ENCODE measurements around the gene USP15. TPM values are rescaled to one million over a fixed set of nuclear protein-coding genes. Genes with fewer than 3 reads are reported as not detected.
"Not testable (repeated sequence)": the region's sequence is repeated elsewhere in the genome, so short reads cannot be mapped to it uniquely, and the experiment has no call there.

Gene USP15
- total RNA-seq, 1 experiment from 2014 or later, result 35.3 TPM

- H3K9ac ChIP-seq (ENCODE audit: extremely low read depth, insufficient read length, low read length); H3K4me1 ChIP-seq (ENCODE audit: insufficient read depth, low read length); H4K5ac ChIP-seq (ENCODE audit: insufficient read length, low read depth, low read length); H4K8ac ChIP-seq (replicated peaks; ENCODE audit: insufficient read length, low read depth, low read length); H4K20me1 ChIP-seq (ENCODE audit: control insufficient read depth, insufficient read depth, insufficient read length); H3K27me3 ChIP-seq (ENCODE audit: insufficient read depth, low read length); H2BK5ac ChIP-seq (ENCODE audit: insufficient read length, low read length); H3T11ph ChIP-seq (ENCODE audit: low read length); H2BK20ac ChIP-seq (ENCODE audit: low read depth, low read length, poor library complexity, severe bottlenecking); H3K79me2 ChIP-seq (ENCODE audit: insufficient read depth, low read length); H3K18ac ChIP-seq (ENCODE audit: insufficient read length, low read depth, low read length); H3K4me3 Mint-ChIP-seq; DNase-seq; H3K9me3 Mint-ChIP-seq; H3K23ac ChIP-seq (ENCODE audit: insufficient read length, low read depth, low read length); H3K4me1 Mint-ChIP-seq; H2BK12ac ChIP-seq (ENCODE audit: insufficient read length, low read depth, low read length); H3K79me1 ChIP-seq (ENCODE audit: insufficient read depth, low read depth, low read length, poor library complexity, severe bottlenecking); H3K27ac ChIP-seq (ENCODE audit: insufficient read length, low read depth, low read length); H3K9me3 ChIP-seq (ENCODE audit: control insufficient read depth, low read depth, low read length); H2BK120ac ChIP-seq (ENCODE audit: low read depth, low read length, poor library complexity, severe bottlenecking); H3K14ac ChIP-seq (ENCODE audit: insufficient read depth, low read length); H2BK15ac ChIP-seq (ENCODE audit: low read depth, low read length); H3K4me2 ChIP-seq (ENCODE audit: insufficient read depth, insufficient read length, low read length); H3K27ac Mint-ChIP-seq; H3K56ac ChIP-seq (ENCODE audit: insufficient read length, low read depth, low read length); H3K23me2 ChIP-seq (ENCODE audit: insufficient read length, low read depth, low read length, poor library complexity, severe bottlenecking); H4K91ac ChIP-seq (ENCODE audit: insufficient read length, low read depth, low read length); H2AK5ac ChIP-seq (ENCODE audit: insufficient read length, low read length); H3K27me3 Mint-ChIP-seq (ENCODE audit: low read depth); H3K4ac ChIP-seq (ENCODE audit: low read depth, low read length); H2AFZ ChIP-seq (ENCODE audit: low read length): not testable (repeated sequence)
- peaks cover 12 to 20% (median 14%) of the 10 kb centered on the region in 3 experiments; a peak in 6 of 7 replicates for H3K36me3 Mint-ChIP-seq (ENCODE audit: insufficient read depth in 1 of 3, low read depth in 3 of 3)
- no CpG with 5 or more reads among the region's 1 CpG for WGBS (ENCODE audit: extremely low coverage, insufficient read length, low lambda C conversion rate)
Measured at GRCh38 chr12:62365846-62366245, 105.6 kb downstream of the USP15 start.

GRCh38 chr12:62368430-62369223 is 108.4 kb downstream of the USP15 start:
- H2BK120ac ChIP-seq (ENCODE audit: low read depth, low read length, poor library complexity, severe bottlenecking); H4K20me1 ChIP-seq (ENCODE audit: control insufficient read depth, insufficient read depth, insufficient read length); H3K4me2 ChIP-seq (ENCODE audit: insufficient read depth, insufficient read length, low read length); H3K79me1 ChIP-seq (ENCODE audit: insufficient read depth, low read depth, low read length, poor library complexity, severe bottlenecking); H4K8ac ChIP-seq (replicated peaks; ENCODE audit: insufficient read length, low read depth, low read length); H3K9ac ChIP-seq (ENCODE audit: extremely low read depth, insufficient read length, low read length); H2AFZ ChIP-seq (ENCODE audit: low read length); H4K5ac ChIP-seq (ENCODE audit: insufficient read length, low read depth, low read length); H3K9me3 ChIP-seq (ENCODE audit: control insufficient read depth, low read depth, low read length); H3K9me3 Mint-ChIP-seq; H3K4me1 ChIP-seq (ENCODE audit: insufficient read depth, low read length); H3K27me3 Mint-ChIP-seq (ENCODE audit: low read depth); H3K4me3 Mint-ChIP-seq; H3K27ac ChIP-seq (ENCODE audit: insufficient read length, low read depth, low read length); H2BK20ac ChIP-seq (ENCODE audit: low read depth, low read length, poor library complexity, severe bottlenecking); H2BK5ac ChIP-seq (ENCODE audit: insufficient read length, low read length); H3K14ac ChIP-seq (ENCODE audit: insufficient read depth, low read length); H3T11ph ChIP-seq (ENCODE audit: low read length); H3K23me2 ChIP-seq (ENCODE audit: insufficient read length, low read depth, low read length, poor library complexity, severe bottlenecking); H3K56ac ChIP-seq (ENCODE audit: insufficient read length, low read depth, low read length); H3K4ac ChIP-seq (ENCODE audit: low read depth, low read length); H3K4me1 Mint-ChIP-seq; H2AK5ac ChIP-seq (ENCODE audit: insufficient read length, low read length); H3K27me3 ChIP-seq (ENCODE audit: insufficient read depth, low read length); H3K23ac ChIP-seq (ENCODE audit: insufficient read length, low read depth, low read length); H2BK15ac ChIP-seq (ENCODE audit: low read depth, low read length); H4K91ac ChIP-seq (ENCODE audit: insufficient read length, low read depth, low read length); H2BK12ac ChIP-seq (ENCODE audit: insufficient read length, low read depth, low read length); H3K79me2 ChIP-seq (ENCODE audit: insufficient read depth, low read length); H3K27ac Mint-ChIP-seq; DNase-seq; H3K18ac ChIP-seq (ENCODE audit: insufficient read length, low read depth, low read length): not testable (repeated sequence)
- peaks cover 12 to 19% (median 14%) of the 10 kb centered on the region in 3 experiments; a peak in 6 of 7 replicates for H3K36me3 Mint-ChIP-seq (ENCODE audit: insufficient read depth in 1 of 3, low read depth in 3 of 3)
- no CpG with 5 or more reads among the region's 3 CpGs for WGBS (ENCODE audit: extremely low coverage, insufficient read length, low lambda C conversion rate)
